Stimulated activated effector memory CD8-positive, alpha-beta T cell treated with anti-CD3 and anti-CD28 coated beads, Interleukin-12 subunit alpha, Interleukin-12 subunit beta, amount 100 ng/mL, for 72 hours (primary cell): ENCODE data around the gene SNX19.

Experiments
- ATAC-seq: fragments of 150-1000 bp; cut with Tn5 transposase; 2 replicates; pipeline ENCODE4 v1.10.0; 2021
- DNase-seq, 2 donors: peaks; one replicate each; pipeline ENCODE4 v3.0.0; 2021 to 2022; ENCODE audit warnings: low spot score in 2 of 2
- H3K27ac Mint-ChIP-seq: one replicate; pipeline ENCODE4 v1.8.0; 2022; ENCODE audit warnings: mild to moderate bottlenecking, mixed read lengths
- H3K36me3 Mint-ChIP-seq: one replicate; pipeline ENCODE4 v1.8.0; 2022; ENCODE audit warnings: mild to moderate bottlenecking, mixed read lengths
- H3K4me1 Mint-ChIP-seq: one replicate; pipeline ENCODE4 v1.8.0; 2022; ENCODE audit warnings: mixed read lengths
- H3K4me3 Mint-ChIP-seq: one replicate; pipeline ENCODE4 v1.8.0; 2022; ENCODE audit warnings: mild to moderate bottlenecking, mixed read lengths
- H3K9me3 Mint-ChIP-seq: one replicate; pipeline ENCODE4 v1.8.0; 2022; ENCODE audit warnings: mixed read lengths

SNX19 gene

DNA sequence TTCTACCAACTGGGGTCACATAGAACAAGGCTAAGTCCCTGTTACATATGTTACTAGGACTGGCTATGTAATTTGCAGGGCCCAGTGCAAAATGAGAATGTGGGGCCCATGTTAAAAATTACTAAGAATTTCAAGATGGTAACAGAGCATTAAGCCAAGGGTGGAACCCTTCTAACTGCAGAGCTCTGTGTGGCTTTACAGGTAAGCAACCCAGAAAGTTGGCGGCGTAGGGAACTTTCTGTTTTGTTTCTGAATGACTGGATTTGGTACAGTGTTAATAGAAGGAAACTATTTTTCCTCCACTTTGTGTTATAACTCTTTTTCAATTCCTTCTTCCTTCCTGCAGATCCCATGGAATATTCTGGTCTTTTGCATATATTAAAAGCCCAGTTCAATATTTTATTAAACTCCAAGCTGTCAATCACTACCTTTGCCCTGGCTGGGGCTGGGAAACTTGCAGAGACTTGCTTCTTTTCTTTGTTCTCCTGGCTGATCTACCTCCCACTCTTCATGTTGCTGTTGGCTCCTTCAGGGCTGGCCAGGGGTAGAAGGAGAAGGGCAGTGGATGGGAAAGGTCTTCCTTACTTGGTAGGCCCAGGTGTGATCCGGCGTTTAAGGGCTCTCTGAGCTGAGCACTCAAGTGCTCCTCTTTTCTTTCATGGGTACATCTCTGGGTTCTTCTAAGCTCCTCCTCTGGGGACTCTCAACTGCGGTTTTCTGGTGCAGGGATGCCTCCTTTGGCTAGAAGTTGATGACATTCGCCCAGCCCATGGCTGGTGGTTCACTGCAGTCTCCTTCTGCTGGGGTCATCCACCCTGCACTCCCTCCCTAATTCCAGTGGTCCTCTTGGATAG lies 67.7 kb downstream of the SNX19 start:
- no peak for DNase-seq
- Mint-ChIP-seq H3K4me1 (peaks cover 7% of the 10 kb centered on the region), H3K9me3 (no peaks in the 10 kb centered on the region), H3K4me3 (no peak overlapping the region), H3K36me3 (no peaks in the 10 kb centered on the region), H3K27ac (no peak overlapping the region)
- ATAC-seq, result no peak

DNA sequence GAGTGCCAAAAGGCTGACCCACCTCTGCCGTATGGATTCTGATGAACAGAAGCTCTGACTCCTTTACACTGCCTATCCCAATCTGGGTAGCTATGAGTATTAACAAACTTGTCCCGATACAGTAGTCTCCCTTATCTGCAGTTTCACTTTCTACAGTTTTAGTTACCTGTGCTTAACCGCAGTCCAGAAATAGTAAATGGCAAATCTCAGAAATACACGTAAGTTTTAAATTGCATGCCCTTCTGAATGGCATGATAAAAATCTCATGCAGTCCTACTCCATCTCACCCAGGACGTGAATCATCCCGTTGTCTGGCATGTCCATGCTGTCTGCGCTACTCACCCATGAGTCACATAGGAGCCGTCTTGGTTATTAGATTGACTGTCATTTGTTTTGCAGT lies 68.8 kb downstream of the SNX19 start:
- ATAC-seq (peak; percentile 68), DNase-seq (no peak)
- peaks cover 7% of the 10 kb centered on the region for H3K4me1 Mint-ChIP-seq
- H3K9me3 Mint-ChIP-seq, result no peaks in the 10 kb centered on the region
- no peak overlapping the region for H3K27ac Mint-ChIP-seq
- no peaks in the 10 kb centered on the region for H3K36me3 Mint-ChIP-seq
- H3K4me3 Mint-ChIP-seq, result no peak overlapping the region

DNA sequence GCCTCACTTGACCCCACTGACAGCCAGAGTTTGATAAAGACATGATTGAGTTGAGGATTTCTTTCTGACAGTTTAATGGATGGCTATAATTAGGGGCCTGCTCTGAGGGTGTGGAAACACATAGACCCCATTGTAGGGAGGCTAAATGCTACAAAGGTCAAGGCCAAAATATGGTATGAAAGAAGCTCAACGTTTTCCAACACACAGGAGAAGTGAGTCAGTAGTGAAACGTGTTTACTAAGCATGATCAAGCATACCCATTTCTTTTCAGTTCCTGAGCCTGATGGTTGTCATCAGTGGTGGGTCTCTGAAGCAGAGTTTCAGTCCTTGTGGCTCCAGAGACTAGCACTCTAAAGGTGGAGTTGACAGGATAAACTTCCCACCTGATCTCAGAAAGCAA lies 69.7 kb downstream of the SNX19 start:
- ATAC-seq (peak; percentile 67), DNase-seq (no peak)
- H3K4me3 Mint-ChIP-seq, result no peak overlapping the region
- H3K36me3 Mint-ChIP-seq, result no peaks in the 10 kb centered on the region
- no peak overlapping the region for H3K27ac Mint-ChIP-seq
- peaks cover 7% of the 10 kb centered on the region for H3K4me1 Mint-ChIP-seq
- no peaks in the 10 kb centered on the region for H3K9me3 Mint-ChIP-seq

GRCh38 chr11:130842001-130842400 lies 74.3 kb downstream of the SNX19 start:
- H3K4me3 Mint-ChIP-seq, result no peak overlapping the region
- H3K36me3 Mint-ChIP-seq, result no peaks in the 10 kb centered on the region
- H3K9me3 Mint-ChIP-seq, result peaks cover 11% of the 10 kb centered on the region
- H3K27ac Mint-ChIP-seq, result no peak overlapping the region
- H3K4me1 Mint-ChIP-seq, result no peaks in the 10 kb centered on the region
- DNase-seq, result no peak
- no peak for ATAC-seq

- H3K27ac Mint-ChIP-seq, result no peak overlapping the region
- no peaks in the 10 kb centered on the region for H3K36me3 Mint-ChIP-seq
- ATAC-seq (no peak), DNase-seq (no peak)
- H3K4me1 Mint-ChIP-seq, result no peaks in the 10 kb centered on the region
- H3K4me3 Mint-ChIP-seq, result no peak overlapping the region
- peaks cover 16% of the 10 kb centered on the region for H3K9me3 Mint-ChIP-seq
Observed at GRCh38 chr11:130840679-130841078, 75.6 kb downstream of the SNX19 start.

GRCh38 chr11:130839981-130840666 lies 76.2 kb downstream of the SNX19 start:
- Mint-ChIP-seq H3K27ac (no peak overlapping the region), H3K4me1 (no peaks in the 10 kb centered on the region), H3K4me3 (no peak overlapping the region), H3K9me3 (peaks cover 16% of the 10 kb centered on the region), H3K36me3 (no peaks in the 10 kb centered on the region)
- no peak for DNase-seq
- ATAC-seq, result no peak

GRCh38 chr11:130837194-130837593 lies 79.1 kb downstream of the SNX19 start:
- H3K9me3 Mint-ChIP-seq, result peaks cover 16% of the 10 kb centered on the region
- H3K4me3 Mint-ChIP-seq, result no peak overlapping the region
- H3K4me1 Mint-ChIP-seq, result no peaks in the 10 kb centered on the region
- no peaks in the 10 kb centered on the region for H3K36me3 Mint-ChIP-seq
- no peak overlapping the region for H3K27ac Mint-ChIP-seq
- ATAC-seq (no peak), DNase-seq (no peak)

- H3K27ac Mint-ChIP-seq, result no peak overlapping the region
- peaks cover 16% of the 10 kb centered on the region for H3K9me3 Mint-ChIP-seq
- no peaks in the 10 kb centered on the region for H3K4me1 Mint-ChIP-seq
- H3K4me3 Mint-ChIP-seq, result no peak overlapping the region
- no peaks in the 10 kb centered on the region for H3K36me3 Mint-ChIP-seq
- no peak for DNase-seq
- ATAC-seq, result no peak
Observed at GRCh38 chr11:130834886-130835285, 81.4 kb downstream of the SNX19 start.

- no peak overlapping the region for H3K27ac Mint-ChIP-seq
- ATAC-seq, result no peak
- H3K4me1 Mint-ChIP-seq, result no peaks in the 10 kb centered on the region
- no peak overlapping the region for H3K4me3 Mint-ChIP-seq
- H3K9me3 Mint-ChIP-seq, result peaks cover 11% of the 10 kb centered on the region
- no peak for DNase-seq
- no peaks in the 10 kb centered on the region for H3K36me3 Mint-ChIP-seq
Observed at GRCh38 chr11:130832566-130833425, 83.5 kb downstream of the SNX19 start.

DNA sequence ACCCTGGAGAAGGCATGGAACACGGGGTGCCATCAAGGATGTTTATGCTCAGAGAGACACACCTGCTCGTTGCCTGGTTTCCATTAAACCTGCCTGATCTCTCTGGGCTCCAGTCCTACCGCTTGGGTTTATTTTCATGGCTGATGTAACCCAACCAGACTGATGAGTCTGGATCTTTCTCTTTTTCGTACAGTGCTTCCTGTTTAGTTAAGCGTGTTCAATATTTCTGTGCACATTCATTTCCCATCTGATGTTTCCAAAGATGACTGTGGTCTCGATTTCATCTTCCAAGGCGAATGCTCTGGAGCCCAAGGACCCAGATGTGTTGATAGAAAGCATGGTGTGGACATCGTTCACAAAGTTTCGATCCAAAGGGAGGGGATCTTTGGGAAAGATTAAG lies 84.3 kb downstream of the SNX19 start:
- no peak for DNase-seq
- ATAC-seq, result no peak
- H3K4me1 Mint-ChIP-seq, result no peaks in the 10 kb centered on the region
- no peaks in the 10 kb centered on the region for H3K36me3 Mint-ChIP-seq
- H3K9me3 Mint-ChIP-seq, result peaks cover 5% of the 10 kb centered on the region
- H3K4me3 Mint-ChIP-seq, result no peak overlapping the region
- no peak overlapping the region for H3K27ac Mint-ChIP-seq

DNA sequence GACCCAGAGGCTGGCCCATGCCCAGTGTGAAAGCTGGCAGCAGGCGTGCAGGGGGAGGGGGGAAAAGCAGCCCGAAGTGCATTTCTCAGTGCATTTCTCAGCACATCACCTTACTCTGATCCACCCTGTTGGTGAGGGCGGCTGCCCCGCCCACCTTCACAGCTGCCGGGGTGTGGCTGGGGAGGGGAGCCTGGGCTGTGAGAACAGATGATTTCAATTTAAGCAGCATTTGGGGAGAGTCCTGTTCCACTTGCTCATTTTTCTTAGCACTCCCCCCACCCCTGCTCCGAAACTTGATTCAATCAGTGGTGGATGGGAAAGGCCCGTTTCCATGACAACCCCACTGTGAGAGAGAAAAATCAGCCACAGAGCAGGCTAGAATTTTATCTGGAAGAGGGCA lies 84.8 kb downstream of the SNX19 start:
- Mint-ChIP-seq H3K9me3 (no peaks in the 10 kb centered on the region), H3K27ac (no peak overlapping the region), H3K4me1 (no peaks in the 10 kb centered on the region), H3K36me3 (no peaks in the 10 kb centered on the region), H3K4me3 (no peak overlapping the region)
- DNase-seq, result no peak
- peak; percentile 29 for ATAC-seq

GRCh38 chr11:130830566-130830965 lies 85.7 kb downstream of the SNX19 start:
- no peaks in the 10 kb centered on the region for H3K9me3 Mint-ChIP-seq
- H3K4me1 Mint-ChIP-seq, result no peaks in the 10 kb centered on the region
- no peak overlapping the region for H3K27ac Mint-ChIP-seq
- no peak overlapping the region for H3K4me3 Mint-ChIP-seq
- DNase-seq, result no peak
- no peaks in the 10 kb centered on the region for H3K36me3 Mint-ChIP-seq
- ATAC-seq, result no peak

- Mint-ChIP-seq H3K9me3 (no peaks in the 10 kb centered on the region), H3K4me3 (no peak overlapping the region), H3K27ac (no peak overlapping the region), H3K4me1 (no peaks in the 10 kb centered on the region), H3K36me3 (no peaks in the 10 kb centered on the region)
- no peak for DNase-seq
- no peak for ATAC-seq
Observed at GRCh38 chr11:130829920-130830511, 86.3 kb downstream of the SNX19 start.

DNA sequence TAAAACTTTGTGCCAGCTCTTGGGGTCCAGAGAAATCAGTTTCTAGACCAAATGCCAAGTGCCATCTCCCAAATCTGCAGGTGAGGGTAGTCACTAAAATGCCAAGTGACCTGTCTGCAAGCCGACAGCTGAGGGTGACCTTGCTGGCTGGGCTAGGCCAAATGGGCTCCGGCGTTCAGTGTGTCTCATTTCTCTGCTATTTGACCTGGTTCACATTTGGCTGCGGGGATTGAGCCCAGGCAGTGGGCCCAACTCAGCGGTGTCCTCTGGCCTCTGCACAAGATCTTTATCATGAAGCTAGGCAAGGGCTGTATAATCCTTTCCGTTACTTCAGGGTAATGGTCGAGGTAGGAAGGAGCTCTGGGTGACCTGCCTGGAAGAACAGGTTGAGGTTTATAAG lies 87.5 kb downstream of the SNX19 start:
- no peak for DNase-seq

More for the DNA sequence above, 87.5 kb downstream of the SNX19 start:
- H3K36me3 Mint-ChIP-seq, result no peaks in the 10 kb centered on the region
- no peak overlapping the region for H3K4me3 Mint-ChIP-seq
- H3K27ac Mint-ChIP-seq, result no peak overlapping the region
- H3K9me3 Mint-ChIP-seq, result no peaks in the 10 kb centered on the region
- no peaks in the 10 kb centered on the region for H3K4me1 Mint-ChIP-seq
- no peak for ATAC-seq
